Measurements from ENCODE around the gene TIGD3. TPM values are rescaled to one million over a fixed set of nuclear protein-coding genes. Genes with fewer than 3 reads are reported as not detected.

TIGD3 gene
- total RNA-seq, 2 donors from 2014 or later: 0.22 TPM; not detected in 1

- Histone ChIP-seq H3K27me3 (no peaks in the 10 kb centered on the region), H3K9me3 (no peaks in the 10 kb centered on the region), H3K4me1 (peaks cover 0 to 12% of the 10 kb centered on the region in 2 donors), H3K36me3 (peaks cover 75% of the 10 kb centered on the region), H3K27ac (no peak overlapping the region), H3K4me3 (no peak overlapping the region)
- TF ChIP-seq CTCF (IDR thresholded peaks at IDR 0.05): no peak
- DNase-seq (ENCODE audit: low spot score): no peak
These were observed 45.3 kb downstream of the TIGD3 start for GRCh38 chr11:65399845-65400244.

DNA sequence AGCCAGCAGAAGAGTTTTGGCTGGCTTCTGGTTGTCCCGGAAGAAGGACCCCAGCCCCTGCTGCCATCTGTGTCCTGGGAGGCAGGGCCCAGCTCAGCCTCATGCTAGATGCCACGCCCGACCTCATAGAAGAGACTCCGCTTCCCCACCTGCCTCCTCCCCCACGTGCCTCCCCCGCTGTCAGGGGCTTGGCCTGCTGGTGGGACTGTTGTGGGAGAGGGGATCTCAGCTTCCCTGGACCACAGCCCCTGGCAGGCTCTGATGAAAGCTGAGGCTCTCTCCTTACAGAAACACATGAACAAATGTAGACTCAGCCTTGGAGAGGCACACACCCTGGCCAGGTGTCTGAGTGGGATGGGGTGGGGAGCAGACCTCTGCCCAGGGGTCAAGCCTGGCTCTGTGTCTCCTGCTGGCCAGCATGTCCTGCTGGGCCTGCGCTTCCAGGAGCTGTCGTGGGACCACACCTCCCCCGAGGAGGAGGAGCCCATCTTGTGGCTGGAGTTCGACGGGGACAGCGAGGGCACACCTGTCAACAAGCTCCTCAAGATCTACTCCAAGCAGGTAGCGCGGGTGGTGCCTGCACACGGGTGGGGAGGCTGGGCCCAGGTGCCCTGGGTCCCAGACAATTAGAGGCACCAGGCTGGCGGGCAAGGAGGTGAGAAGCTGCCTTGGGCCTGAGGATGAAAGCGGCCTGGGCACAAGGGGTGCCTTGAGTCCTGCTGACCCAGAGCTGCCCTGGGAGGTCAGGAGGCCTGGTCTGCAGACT is 45.9 kb downstream of the TIGD3 start:
- no peak for TF ChIP-seq CTCF (IDR thresholded peaks at IDR 0.05)
- Histone ChIP-seq H3K36me3 (peaks cover 76% of the 10 kb centered on the region), H3K27ac (no peak overlapping the region), H3K27me3 (no peaks in the 10 kb centered on the region), H3K4me3 (no peak overlapping the region), H3K4me1 (peaks cover 0 to 13% of the 10 kb centered on the region in 2 donors), H3K9me3 (no peaks in the 10 kb centered on the region)
- no peak for DNase-seq (ENCODE audit: low spot score)

DNA sequence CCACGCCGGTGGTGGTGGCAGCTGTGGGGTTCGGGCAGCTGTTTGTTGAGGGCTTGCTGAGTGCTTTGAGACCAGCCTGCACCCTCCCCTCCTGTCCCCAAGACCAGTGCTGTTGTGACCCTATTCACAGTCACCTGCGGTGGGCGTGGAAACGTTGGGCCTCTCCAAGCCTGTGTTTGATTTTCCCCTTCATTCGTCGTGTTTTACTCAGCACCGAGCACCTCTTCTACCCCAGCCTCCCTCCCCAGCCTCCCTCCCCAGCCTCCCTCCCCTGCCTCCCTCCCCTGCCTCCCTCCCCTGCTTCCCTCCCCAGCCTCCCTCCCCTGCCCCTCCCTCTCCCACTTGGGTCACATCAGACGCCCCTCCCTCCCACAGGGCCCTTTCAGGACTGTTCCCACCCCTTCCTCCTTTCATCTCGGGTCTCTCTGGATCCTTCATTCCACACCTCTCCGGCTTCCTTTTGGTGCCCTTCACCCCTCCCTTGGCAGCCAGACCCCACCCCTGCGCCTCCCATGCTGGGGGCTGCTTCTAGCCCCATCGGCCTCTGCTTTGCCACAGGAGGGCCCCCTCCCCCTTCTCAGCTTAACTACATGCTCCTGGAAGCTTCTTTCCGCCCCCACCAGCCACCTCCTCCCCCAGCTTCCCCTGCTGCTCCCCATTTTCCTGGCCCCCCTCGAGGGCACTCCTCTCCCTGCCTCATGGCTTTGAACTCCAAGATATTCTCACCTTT is 46.7 kb downstream of the TIGD3 start:
- H3K27ac ChIP-seq: no peak overlapping the region
- H3K4me1 ChIP-seq: peaks cover 0 to 13% of the 10 kb centered on the region in 2 donors
- no peaks in the 10 kb centered on the region for H3K27me3 ChIP-seq
- H3K9me3 ChIP-seq: no peaks in the 10 kb centered on the region
- no peak for DNase-seq (ENCODE audit: low spot score)
- H3K36me3 ChIP-seq: peaks cover 76% of the 10 kb centered on the region
- no peak overlapping the region for H3K4me3 ChIP-seq
- TF ChIP-seq CTCF (IDR thresholded peaks at IDR 0.05): no peak

DNA sequence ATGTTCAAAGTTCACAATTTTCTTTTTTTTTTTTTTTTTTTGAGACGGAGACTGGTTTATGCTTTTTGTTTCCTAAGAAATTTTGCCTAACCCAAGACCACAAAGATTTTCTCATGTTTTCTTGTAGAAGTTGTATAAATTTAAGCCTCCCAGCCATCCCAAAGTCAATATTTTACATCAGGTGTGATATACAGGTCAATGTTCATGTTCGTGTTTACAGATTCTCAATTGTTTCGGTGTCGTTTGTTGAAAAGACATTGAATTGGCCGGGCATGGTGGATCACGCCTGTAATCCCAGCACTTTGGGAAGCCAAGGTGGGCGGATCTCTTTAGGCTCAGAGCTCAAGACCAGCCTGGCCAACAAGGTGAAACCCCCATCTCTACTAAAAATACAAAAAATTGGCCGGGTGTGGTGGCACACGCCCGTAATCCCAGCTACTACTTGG is 47.3 kb downstream of the TIGD3 start:
- H3K4me1 ChIP-seq: peaks cover 0 to 13% of the 10 kb centered on the region in 2 donors
- H3K27me3 ChIP-seq: no peaks in the 10 kb centered on the region
- no peaks in the 10 kb centered on the region for H3K9me3 ChIP-seq
- H3K36me3 ChIP-seq: peaks cover 76% of the 10 kb centered on the region
- no peak overlapping the region for H3K27ac ChIP-seq
- no peak for DNase-seq (ENCODE audit: low spot score)
- TF ChIP-seq CTCF (IDR thresholded peaks at IDR 0.05): no peak
- no peak overlapping the region for H3K4me3 ChIP-seq

- Histone ChIP-seq H3K4me1 (peaks cover 0 to 13% of the 10 kb centered on the region in 2 donors), H3K9me3 (no peaks in the 10 kb centered on the region), H3K27ac (no peak overlapping the region), H3K4me3 (no peak overlapping the region), H3K27me3 (no peaks in the 10 kb centered on the region), H3K36me3 (peaks cover 76% of the 10 kb centered on the region)
- DNase-seq (ENCODE audit: low spot score): no peak
- no peak for TF ChIP-seq CTCF (IDR thresholded peaks at IDR 0.05)
These were observed 48.2 kb downstream of the TIGD3 start for GRCh38 chr11:65402790-65403189.

All from right atrium auricular region (tissue), 2 donors.